HL-60/S4 (cell line): ENCODE measurements around the gene SERPINB13.
"Not testable (repeated sequence)": the region's sequence is repeated elsewhere in the genome, so short reads cannot be mapped to it uniquely, and the experiment has no call there.

Experiments used
- in situ Hi-C: fragments of 300-500 bp; cut with MboI; formaldehyde crosslinking; loops from 2 replicates; pipeline ENCODE4 v1.14.3; 2022; ENCODE audit warnings: low sequenced_read_pairs

The SERPINB13 gene

GRCh38 chr18:63644694-63645093 lies 57.6 kb downstream of the SERPINB13 start:
- in situ Hi-C loops, result not testable (repeated sequence)

GRCh38 chr18:63646936-63647335 lies 59.8 kb downstream of the SERPINB13 start:
- in situ Hi-C loops, result no loop called here

- in situ Hi-C loops, result no loop called here
Observed at GRCh38 chr18:63648241-63648640, 61.1 kb downstream of the SERPINB13 start.
